HepG2 (cell line): ENCODE data around the gene GGT7. TPM values are rescaled to one million over a fixed set of nuclear protein-coding genes. Genes with fewer than 3 reads are reported as not detected.

Source experiments
- HIVEP1 ChIP-seq: sonication (generic); formaldehyde crosslinking; IDR thresholded peaks from 2 replicates; pipeline ENCODE4 v1.4.0; 2020; ENCODE audit warnings: mild to moderate bottlenecking, missing genetic modification reagents
- HNF1B ChIP-seq: sonication (generic); formaldehyde crosslinking; IDR thresholded peaks from 2 replicates; pipeline ENCODE4 v1.5.1; 2020; ENCODE audit warnings: mild to moderate bottlenecking, moderate library complexity, missing genetic modification reagents
- HNF4A ChIP-seq: sonication (generic); formaldehyde crosslinking; IDR thresholded peaks from 2 replicates; pipeline ENCODE4 v1.4.0; 2020; ENCODE audit warnings: missing genetic modification reagents
- IRX3 ChIP-seq: sonication (generic); formaldehyde crosslinking; IDR thresholded peaks from 2 replicates; pipeline ENCODE4 v1.8.1; 2023; ENCODE audit warnings: mild to moderate bottlenecking, low read depth, missing genetic modification reagents, borderline replicate concordance
- KLF11 ChIP-seq: IDR thresholded peaks from 2 replicates; pipeline ENCODE4 v1.6.1; 2016; ENCODE audit warnings: missing compliant biosample characterization
- NFKBIZ ChIP-seq: IDR thresholded peaks from 2 replicates; pipeline ENCODE4 v1.6.1; 2018; ENCODE audit warnings: missing genetic modification reagents, missing compliant biosample characterization
- RNF2 ChIP-seq: fragments of 450-650 bp; conservative IDR thresholded peaks from 2 replicates; pipeline ENCODE4 v1.6.1; 2016; ENCODE audit warnings: low read depth
- ZNF138 ChIP-seq: sonication (generic); formaldehyde crosslinking; IDR thresholded peaks from 2 replicates; pipeline ENCODE4 v1.5.0; 2020; ENCODE audit warnings: mild to moderate bottlenecking, low read depth, missing genetic modification reagents
- ZNF232 ChIP-seq: sonication (generic); formaldehyde crosslinking; IDR thresholded peaks from 2 replicates; pipeline ENCODE4 v1.4.0; 2020; ENCODE audit warnings: missing genetic modification reagents, borderline replicate concordance
- ZNF263 ChIP-seq: sonication (generic); formaldehyde crosslinking; IDR thresholded peaks from 2 replicates; pipeline ENCODE4 v1.4.0; 2020; ENCODE audit warnings: missing genetic modification reagents
- ZNF318 ChIP-seq: sonication (generic); formaldehyde crosslinking; IDR thresholded peaks from 2 replicates; pipeline ENCODE4 v1.4.0; 2020; ENCODE audit warnings: mild to moderate bottlenecking, missing genetic modification reagents
- ZNF337 ChIP-seq: sonication (generic); formaldehyde crosslinking; IDR thresholded peaks from 2 replicates; pipeline ENCODE4 v1.5.1; 2020; ENCODE audit warnings: missing genetic modification reagents, low read depth, mild to moderate bottlenecking, borderline replicate concordance
- ZNF34 ChIP-seq: sonication (generic); formaldehyde crosslinking; IDR thresholded peaks from 2 replicates; pipeline ENCODE4 v1.4.0; 2020; ENCODE audit warnings: mild to moderate bottlenecking, missing genetic modification reagents, borderline replicate concordance
- polyA plus RNA-seq, 8 experiments: library from polyadenylated mRNA; depleted of rRNA in 3 of 8; stranded (reverse) in 7 of 8; unstranded in 1 of 8; fragments of >200 nt; fragmentation: Illumina TruSeq in 4 of 8; extraction: Trizol in 4 of 8; gene quantifications; 2 replicates each; pipeline versions ENCODE4 v1.2.1 to v1.2.3, GENCODE V29; 2011 to 2016; ENCODE audit warnings: low read depth in 4 of 8, missing spikeins in 1 of 8, mixed read lengths in 1 of 8; ENCODE audit not compliant: insufficient read depth in 1 of 8
- total RNA-seq, 5 experiments: library from RNA; depleted of rRNA; stranded (reverse); fragments of >200 nt; fragmentation: Illumina TruSeq; extraction: Trizol; gene quantifications; 2 replicates each; pipeline ENCODE4 v1.2.3, GENCODE V29; 2016; ENCODE audit warnings: low read depth in 1 of 5
- TF ChIP-seq, protein P1 (sequence below): sonication (generic); formaldehyde crosslinking; IDR thresholded peaks from 2 replicates; pipeline ENCODE4 v1.8.1; 2023; ENCODE audit warnings: mild to moderate bottlenecking, missing genetic modification reagents, borderline replicate concordance
- TF ChIP-seq, protein P2 (sequence below), 2 experiments: sonication (generic) in 1 of 2; formaldehyde crosslinking in 1 of 2; IDR thresholded peaks; 2 replicates each; pipeline versions ENCODE4 v1.4.0 to v1.6.1; 2018 to 2020; ENCODE audit warnings: missing genetic modification reagents in 2 of 2, borderline replicate concordance in 1 of 2, low read depth in 1 of 2, mild to moderate bottlenecking in 1 of 2, missing biosample characterization in 1 of 2

The GGT7 gene
- total and polyA plus RNA-seq, 2 of the 13 experiments (the other 11 are each of a cell fraction or from before 2014, with no cell fraction given): 6.6 to 23.0 TPM

GRCh38 chr20:34876406-34877282 lies 4.0 kb upstream of the GGT7 start, which contains the start of gene ACSS2 (continued):
- TF ChIP-seq ZNF318 (CRISPR knock-in tag) (0 out of 2 replicates have a peak, but pooled peaks have one; percentile 15), ZNF232 (peak; percentile 21; the same call in 1 of the 2 replicates), ZNF138 (CRISPR knock-in tag) (0 out of 2 replicates have a peak, but pooled peaks have one; percentile 13), IRX3 (CRISPR knock-in tag) (peak; percentile 81; the same call in 1 of the 2 replicates), HNF4A (CRISPR knock-in tag) (no peak), HNF1B (CRISPR knock-in tag) (peak; percentile 41), HIVEP1 (CRISPR knock-in tag) (no peak), ZNF34 (peak; percentile 64; the same call in 1 of the 2 replicates), ZNF337 (no peak), ZNF263 (no peak), RNF2 (0 out of 2 replicates have a peak, but pooled peaks have one; percentile 35), KLF11 (CRISPR knock-in tag) (no peak), NFKBIZ (CRISPR knock-in tag) (no peak)
- TF ChIP-seq, protein P1, sequence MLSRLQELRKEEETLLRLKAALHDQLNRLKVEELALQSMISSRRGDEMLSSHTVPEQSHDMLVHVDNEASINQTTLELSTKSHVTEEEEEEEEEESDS (CRISPR knock-in tag): 0 out of 2 replicates have a peak, but pooled peaks have one; percentile 39
- TF ChIP-seq, protein P2, sequence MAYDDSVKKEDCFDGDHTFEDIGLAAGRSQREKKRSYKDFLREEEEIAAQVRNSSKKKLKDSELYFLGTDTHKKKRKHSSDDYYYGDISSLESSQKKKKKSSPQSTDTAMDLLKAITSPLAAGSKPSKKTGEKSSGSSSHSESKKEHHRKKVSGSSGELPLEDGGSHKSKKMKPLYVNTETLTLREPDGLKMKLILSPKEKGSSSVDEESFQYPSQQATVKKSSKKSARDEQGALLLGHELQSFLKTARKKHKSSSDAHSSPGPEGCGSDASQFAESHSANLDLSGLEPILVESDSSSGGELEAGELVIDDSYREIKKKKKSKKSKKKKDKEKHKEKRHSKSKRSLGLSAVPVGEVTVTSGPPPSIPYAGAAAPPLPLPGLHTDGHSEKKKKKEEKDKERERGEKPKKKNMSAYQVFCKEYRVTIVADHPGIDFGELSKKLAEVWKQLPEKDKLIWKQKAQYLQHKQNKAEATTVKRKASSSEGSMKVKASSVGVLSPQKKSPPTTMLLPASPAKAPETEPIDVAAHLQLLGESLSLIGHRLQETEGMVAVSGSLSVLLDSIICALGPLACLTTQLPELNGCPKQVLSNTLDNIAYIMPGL (CRISPR knock-in tag; IDR thresholded peaks at IDR 0.05; ENCODE audit: borderline replicate concordance in 1 of 2, low read depth in 1 of 2): peak in 1 of 2 experiments; percentile 94; a peak in 2 of 4 replicates
